Neural progenitor cell (in vitro differentiated cells): ENCODE data around the gene FXR1.
"Not testable (repeated sequence)": the region's sequence is repeated elsewhere in the genome, so short reads cannot be mapped to it uniquely, and the experiment has no call there.

ENCODE experiments used
- EZH2 ChIP-seq: fragments of 200-600 bp; sonication (generic); IDR thresholded peaks from 2 replicates; pipeline ENCODE4 v1.6.1; 2017; ENCODE audit warnings: antibody characterized with exemption, mild to moderate bottlenecking, moderate library complexity
- EZH2phosphoT487 ChIP-seq: fragments of 200-600 bp; sonication (generic); IDR thresholded peaks from 2 replicates; pipeline ENCODE4 v1.6.1; 2017; ENCODE audit warnings: antibody characterized with exemption
- TF ChIP-seq, protein P1 (sequence below): fragments of 200-600 bp; sonication (generic); IDR thresholded peaks from 2 replicates; pipeline ENCODE4 v1.5.1; 2017; ENCODE audit warnings: antibody characterized with exemption, mild to moderate bottlenecking

DNA sequence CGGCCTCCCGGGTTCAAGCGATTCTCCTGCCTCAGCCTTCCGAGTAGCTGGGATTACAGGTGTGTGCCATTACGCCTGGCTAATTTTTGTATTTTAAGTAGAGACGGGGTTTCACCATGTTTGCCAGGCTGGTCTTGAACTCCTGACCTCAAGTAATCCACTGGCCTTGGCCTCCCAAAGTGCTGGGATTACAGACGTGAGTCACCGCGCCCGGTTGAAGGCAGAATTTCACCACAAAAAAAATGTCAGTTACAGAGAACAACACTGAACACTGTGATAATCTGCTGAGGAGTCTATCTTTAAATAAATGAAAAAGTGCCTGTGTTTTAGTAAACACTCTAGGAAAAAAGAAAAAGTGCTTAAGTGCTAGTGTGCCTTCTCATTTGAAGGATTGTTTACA is 73.9 kb downstream of the FXR1 start:
- not testable (repeated sequence) for TF ChIP-seq EZH2, EZH2phosphoT487
- TF ChIP-seq, protein P1, sequence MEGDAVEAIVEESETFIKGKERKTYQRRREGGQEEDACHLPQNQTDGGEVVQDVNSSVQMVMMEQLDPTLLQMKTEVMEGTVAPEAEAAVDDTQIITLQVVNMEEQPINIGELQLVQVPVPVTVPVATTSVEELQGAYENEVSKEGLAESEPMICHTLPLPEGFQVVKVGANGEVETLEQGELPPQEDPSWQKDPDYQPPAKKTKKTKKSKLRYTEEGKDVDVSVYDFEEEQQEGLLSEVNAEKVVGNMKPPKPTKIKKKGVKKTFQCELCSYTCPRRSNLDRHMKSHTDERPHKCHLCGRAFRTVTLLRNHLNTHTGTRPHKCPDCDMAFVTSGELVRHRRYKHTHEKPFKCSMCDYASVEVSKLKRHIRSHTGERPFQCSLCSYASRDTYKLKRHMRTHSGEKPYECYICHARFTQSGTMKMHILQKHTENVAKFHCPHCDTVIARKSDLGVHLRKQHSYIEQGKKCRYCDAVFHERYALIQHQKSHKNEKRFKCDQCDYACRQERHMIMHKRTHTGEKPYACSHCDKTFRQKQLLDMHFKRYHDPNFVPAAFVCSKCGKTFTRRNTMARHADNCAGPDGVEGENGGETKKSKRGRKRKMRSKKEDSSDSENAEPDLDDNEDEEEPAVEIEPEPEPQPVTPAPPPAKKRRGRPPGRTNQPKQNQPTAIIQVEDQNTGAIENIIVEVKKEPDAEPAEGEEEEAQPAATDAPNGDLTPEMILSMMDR, result not testable (repeated sequence)
